ENCODE data around the gene SMAD9.

GRCh38 chr13:36924001-36924400 is 4.0 kb upstream of the SMAD9 start:
- TF ChIP-seq CTCF (conservative IDR thresholded peaks at IDR 0.05; ENCODE audit: low read length): no peak
- TF ChIP-seq EZH2phosphoT487 (IDR thresholded peaks at IDR 0.05; ENCODE audit: borderline replicate concordance): no peak
